Measurements from ENCODE around the gene UBASH3B. TPM values are rescaled to one million over a fixed set of nuclear protein-coding genes. Genes with fewer than 3 reads are reported as not detected.

UBASH3B gene
- total RNA-seq, 1 donor from 2014 or later, result 2.0 TPM

GRCh38 chr11:122742301-122743018 lies 86.9 kb downstream of the UBASH3B start:
- DNase-seq (ENCODE audit: low spot score), result no peak
- Mint-ChIP-seq H3K36me3 (no peaks in the 10 kb centered on the region), H3K27me3 (ENCODE audit: insufficient read depth, low read depth) (peaks cover 3% of the 10 kb centered on the region), H3K4me1 (peaks cover 27% of the 10 kb centered on the region), H3K4me3 (no peak overlapping the region), H3K27ac (no peak overlapping the region), H3K9me3 (no peaks in the 10 kb centered on the region)
- no peak overlapping the region for H2AFZ ChIP-seq (replicated peaks)
- no peak overlapping the region for H3K4me2 ChIP-seq
- no peak for TF ChIP-seq EZH2phosphoT487 (IDR thresholded peaks at IDR 0.05)
- TF ChIP-seq EZH2 (IDR thresholded peaks at IDR 0.05), result no peak
- no peak for TF ChIP-seq CTCF (IDR thresholded peaks at IDR 0.05)
- H3K79me2 ChIP-seq (ENCODE audit: low read depth), result no peaks in the 10 kb centered on the region
- no peaks in the 10 kb centered on the region for H3K9me3 ChIP-seq (ENCODE audit: low read depth)
- H3K4me1 ChIP-seq, result peaks cover 17% of the 10 kb centered on the region
- no peak overlapping the region for H3K27ac ChIP-seq
- H3K9ac ChIP-seq, result no peak overlapping the region
- no peaks in the 10 kb centered on the region for H4K20me1 ChIP-seq (ENCODE audit: low read depth)
- no peaks in the 10 kb centered on the region for H3K27me3 ChIP-seq
- H3K36me3 ChIP-seq, result no peaks in the 10 kb centered on the region
- no peak overlapping the region for H3K4me3 ChIP-seq
- H3F3A ChIP-seq (ENCODE audit: low read depth), result peaks cover 10% of the 10 kb centered on the region

- no peak overlapping the region for H3K4me3 Mint-ChIP-seq
- no peak overlapping the region for H3K4me2 ChIP-seq
- H3K27me3 ChIP-seq, result no peaks in the 10 kb centered on the region
- H3K27ac Mint-ChIP-seq, result no peak overlapping the region
- peaks cover 32% of the 10 kb centered on the region for H3K4me1 Mint-ChIP-seq
- no peak overlapping the region for H3K9ac ChIP-seq
- H3K4me3 ChIP-seq, result no peak overlapping the region
- peaks cover 2% of the 10 kb centered on the region for H3F3A ChIP-seq (ENCODE audit: low read depth)
- no peaks in the 10 kb centered on the region for H3K36me3 Mint-ChIP-seq
- TF ChIP-seq EZH2phosphoT487 (IDR thresholded peaks at IDR 0.05) (no peak), EZH2 (IDR thresholded peaks at IDR 0.05) (no peak), CTCF (IDR thresholded peaks at IDR 0.05) (no peak)
- H3K9me3 ChIP-seq (ENCODE audit: low read depth), result no peaks in the 10 kb centered on the region
- no peaks in the 10 kb centered on the region for H4K20me1 ChIP-seq (ENCODE audit: low read depth)
- H3K79me2 ChIP-seq (ENCODE audit: low read depth), result no peaks in the 10 kb centered on the region
- H3K27ac ChIP-seq, result no peak overlapping the region
- H3K36me3 ChIP-seq, result no peaks in the 10 kb centered on the region
- peaks cover 4% of the 10 kb centered on the region for H3K27me3 Mint-ChIP-seq (ENCODE audit: insufficient read depth, low read depth)
- DNase-seq (ENCODE audit: low spot score), result no peak
- H2AFZ ChIP-seq (replicated peaks), result no peak overlapping the region
- peaks cover 17% of the 10 kb centered on the region for H3K4me1 ChIP-seq
- no peaks in the 10 kb centered on the region for H3K9me3 Mint-ChIP-seq
These were observed 87.7 kb downstream of the UBASH3B start for GRCh38 chr11:122743097-122743741.

GRCh38 chr11:122743949-122744348 lies 88.4 kb downstream of the UBASH3B start:
- Histone ChIP-seq H3K9ac (no peak overlapping the region), H3K4me2 (no peak overlapping the region), H2AFZ (replicated peaks) (no peak overlapping the region), H3K27me3 (no peaks in the 10 kb centered on the region), H3K9me3 (ENCODE audit: low read depth) (no peaks in the 10 kb centered on the region), H3K4me3 (no peak overlapping the region), H3K79me2 (ENCODE audit: low read depth) (no peaks in the 10 kb centered on the region), H3K36me3 (no peaks in the 10 kb centered on the region), H3F3A (ENCODE audit: low read depth) (no peaks in the 10 kb centered on the region), H3K4me1 (peaks cover 18% of the 10 kb centered on the region), H4K20me1 (ENCODE audit: low read depth) (no peaks in the 10 kb centered on the region), H3K27ac (no peak overlapping the region)
- Mint-ChIP-seq H3K4me3 (no peak overlapping the region), H3K36me3 (no peaks in the 10 kb centered on the region), H3K4me1 (peaks cover 36% of the 10 kb centered on the region), H3K27me3 (ENCODE audit: insufficient read depth, low read depth) (peaks cover 6% of the 10 kb centered on the region), H3K9me3 (no peaks in the 10 kb centered on the region), H3K27ac (no peak overlapping the region)
- TF ChIP-seq EZH2phosphoT487 (IDR thresholded peaks at IDR 0.05) (no peak), CTCF (IDR thresholded peaks at IDR 0.05) (no peak), EZH2 (IDR thresholded peaks at IDR 0.05) (no peak)
- no peak for DNase-seq (ENCODE audit: low spot score)

Measured in neural progenitor cell (in vitro differentiated cells).